Immature natural killer cell (primary cell): ENCODE measurements around the gene CAPN12. TPM values are rescaled to one million over a fixed set of nuclear protein-coding genes. Genes with fewer than 3 reads are reported as not detected.

ENCODE experiments used
- DNase-seq, 3 donors: peaks; one replicate each; pipeline ENCODE4 v3.0.0; 2022; ENCODE audit warnings: mixed read lengths in 1 of 3
- H3K27ac Mint-ChIP-seq, 6 donors: one replicate each; pipeline ENCODE4 v1.8.0; 2020; ENCODE audit warnings: mixed read lengths in 6 of 6, mild to moderate bottlenecking in 5 of 6, inconsistent platforms in 4 of 6, moderate library complexity in 3 of 6
- H3K27me3 Mint-ChIP-seq, 3 donors: one replicate each; pipeline ENCODE4 v1.8.0; 2020 to 2021; ENCODE audit warnings: low read depth in 3 of 3, mild to moderate bottlenecking in 3 of 3, mixed read lengths in 3 of 3, moderate library complexity in 3 of 3, inconsistent platforms in 1 of 3
- H3K36me3 Mint-ChIP-seq, 3 donors: one replicate each; pipeline ENCODE4 v1.8.0; 2020; ENCODE audit warnings: mixed read lengths in 3 of 3, inconsistent platforms in 2 of 3, mild to moderate bottlenecking in 2 of 3
- H3K4me1 Mint-ChIP-seq, 2 donors: one replicate each; pipeline ENCODE4 v1.8.0; 2020; ENCODE audit warnings: inconsistent platforms in 2 of 2, mild to moderate bottlenecking in 2 of 2, mixed read lengths in 2 of 2, moderate library complexity in 1 of 2
- H3K4me3 Mint-ChIP-seq, 5 donors: one replicate each; pipeline ENCODE4 v1.8.0; 2020; ENCODE audit warnings: mild to moderate bottlenecking in 5 of 5, mixed read lengths in 5 of 5, inconsistent platforms in 3 of 5, moderate library complexity in 3 of 5
- H3K9me3 Mint-ChIP-seq, 6 donors: one replicate each; pipeline ENCODE4 v1.8.0; 2020; ENCODE audit warnings: mild to moderate bottlenecking in 6 of 6, mixed read lengths in 6 of 6, inconsistent platforms in 4 of 6, moderate library complexity in 3 of 6
- polyA plus RNA-seq, 3 donors: library from polyadenylated mRNA; unstranded; fragments of 300-500 nt; fragmentation: Illumina TruSeq; gene quantifications; one replicate each; pipeline ENCODE4 v1.2.3, GENCODE V29; 2021

The CAPN12 gene
- polyA plus RNA-seq, 3 donors from 2014 or later, result 25.7 to 72.8 (median 55.1) TPM

GRCh38 chr19:38739440-38740256, 4.6 kb downstream of the CAPN12 start:
- Mint-ChIP-seq H3K27me3 (peaks cover 6 to 20% (median 9%) of the 10 kb centered on the region in 3 donors), H3K27ac (peak overlapping the region in 4 of 6 donors; percentile 30 to 75 (median 43)), H3K4me3 (peak overlapping the region; percentile 28 to 61 (median 58)), H3K9me3 (peaks cover 0 to 2% (median 0%) of the 10 kb centered on the region in 6 donors), H3K36me3 (no peaks in the 10 kb centered on the region), H3K4me1 (peaks cover 31 to 38% of the 10 kb centered on the region in 2 donors)
- peak in 2 of 3 donors; percentile 14 to 17 for DNase-seq

DNA sequence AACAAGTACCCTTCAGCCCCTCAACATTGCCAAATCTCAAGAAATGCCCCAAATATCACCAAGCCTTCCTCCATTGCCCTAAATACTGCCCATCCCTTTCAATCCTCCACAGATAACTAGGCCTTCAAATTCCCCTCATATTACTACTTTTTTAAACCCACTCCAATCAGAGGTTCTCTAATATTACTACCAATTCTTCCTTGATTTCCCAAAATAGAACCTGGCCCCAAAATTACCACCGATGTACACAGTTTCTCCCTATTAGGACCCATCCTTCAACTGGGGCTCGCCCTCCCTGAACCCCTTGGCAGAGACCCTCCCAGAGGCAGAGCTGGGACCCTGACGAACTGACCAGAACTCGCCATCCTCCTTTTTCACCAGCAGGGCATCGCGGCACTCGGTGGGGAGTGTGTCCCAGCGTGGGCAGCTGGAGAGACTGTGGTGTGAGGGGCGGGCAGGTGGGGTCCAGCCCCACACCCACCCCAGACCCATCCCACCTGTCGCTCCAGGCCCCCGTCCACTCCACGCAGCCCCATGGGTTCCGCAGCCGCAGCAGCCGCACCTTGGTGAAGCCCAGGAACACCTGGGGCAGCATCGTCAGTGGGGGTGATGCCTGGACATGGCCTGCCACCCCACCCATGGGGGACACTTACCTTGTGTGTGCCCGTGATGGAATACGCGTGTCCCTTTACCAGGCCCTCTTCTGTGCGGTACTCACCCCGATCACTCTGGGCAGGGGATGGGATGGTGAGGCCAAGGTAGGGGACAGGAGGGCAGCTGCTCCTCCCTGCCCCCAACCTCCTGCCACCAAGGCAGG, 6.1 kb downstream of the CAPN12 start:
- peaks cover 10 to 29% (median 14%) of the 10 kb centered on the region in 3 donors for H3K27me3 Mint-ChIP-seq
- no peak for DNase-seq
- no peaks in the 10 kb centered on the region for H3K36me3 Mint-ChIP-seq
- H3K4me1 Mint-ChIP-seq, result peaks cover 46 to 53% of the 10 kb centered on the region in 2 donors
- H3K27ac Mint-ChIP-seq, result peak overlapping the region; percentile 46 to 77 (median 64)
- H3K9me3 Mint-ChIP-seq, result peaks cover 0 to 2% (median 0%) of the 10 kb centered on the region in 6 donors
- peak overlapping the region; percentile 33 to 75 (median 66) for H3K4me3 Mint-ChIP-seq

- H3K4me3 Mint-ChIP-seq, result peak overlapping the region; percentile 41 to 75 (median 66)
- H3K27me3 Mint-ChIP-seq, result peaks cover 12 to 29% (median 14%) of the 10 kb centered on the region in 3 donors
- H3K27ac Mint-ChIP-seq, result peak overlapping the region; percentile 46 to 77 (median 64)
- peaks cover 54 to 60% of the 10 kb centered on the region in 2 donors for H3K4me1 Mint-ChIP-seq
- peaks cover 0 to 2% (median 0%) of the 10 kb centered on the region in 6 donors for H3K9me3 Mint-ChIP-seq
- no peaks in the 10 kb centered on the region for H3K36me3 Mint-ChIP-seq
- DNase-seq, result no peak
Measured at GRCh38 chr19:38737281-38737865, 6.9 kb downstream of the CAPN12 start.

DNA sequence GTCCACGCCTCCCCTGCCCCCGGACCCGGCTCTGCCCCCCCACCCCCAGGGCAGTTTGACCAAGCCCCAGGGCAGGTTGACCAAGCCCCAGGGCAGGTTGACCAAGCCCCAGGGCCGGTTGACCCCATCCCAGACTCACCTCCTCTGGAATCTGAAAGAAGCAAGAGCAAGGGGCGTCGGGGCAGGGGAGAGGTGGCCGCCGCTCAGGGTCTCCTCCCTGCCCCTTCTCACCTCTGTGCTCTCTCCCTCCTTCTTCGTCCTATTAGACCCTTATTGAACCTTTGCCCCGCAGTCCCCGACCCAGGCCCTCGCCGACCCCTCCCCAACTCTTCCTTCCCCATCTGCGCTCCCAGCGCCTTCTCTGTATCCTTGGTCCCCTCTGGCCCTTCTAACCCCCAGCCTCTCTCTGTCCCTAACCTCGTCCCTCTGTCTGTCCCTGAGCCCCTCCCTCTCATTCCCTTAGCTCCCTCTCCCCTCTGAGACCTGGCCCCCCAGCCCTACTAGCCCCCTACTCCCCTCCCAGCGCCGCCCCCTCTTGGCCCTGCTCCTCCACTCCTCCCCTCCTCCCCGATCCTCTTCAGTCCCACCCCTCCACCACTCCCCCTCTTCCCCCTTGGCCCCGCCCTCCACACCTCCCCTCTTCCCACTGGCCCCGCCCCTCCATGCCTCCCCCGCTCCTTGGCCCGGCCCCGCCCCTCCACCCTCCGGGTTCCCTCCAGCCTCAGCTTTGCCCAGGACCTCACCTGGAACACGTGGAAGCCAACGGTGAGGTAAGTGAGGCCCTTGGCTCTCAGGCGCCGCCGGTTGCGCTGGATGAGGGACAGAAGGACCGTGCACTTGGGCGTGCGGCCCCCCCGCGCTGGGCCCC, 7.6 kb downstream of the CAPN12 start:
- Mint-ChIP-seq H3K9me3 (peaks cover 0 to 2% (median 0%) of the 10 kb centered on the region in 6 donors), H3K4me1 (peaks cover 61 to 66% of the 10 kb centered on the region in 2 donors), H3K4me3 (peak overlapping the region; percentile 58 to 76 (median 65)), H3K36me3 (peaks cover 0 to 5% (median 0%) of the 10 kb centered on the region in 3 donors), H3K27ac (peak overlapping the region in 4 of 6 donors; percentile 65 to 76 (median 68)), H3K27me3 (peaks cover 14 to 29% (median 17%) of the 10 kb centered on the region in 3 donors)
- DNase-seq, result peak; percentile 27 to 51 (median 41)

DNA sequence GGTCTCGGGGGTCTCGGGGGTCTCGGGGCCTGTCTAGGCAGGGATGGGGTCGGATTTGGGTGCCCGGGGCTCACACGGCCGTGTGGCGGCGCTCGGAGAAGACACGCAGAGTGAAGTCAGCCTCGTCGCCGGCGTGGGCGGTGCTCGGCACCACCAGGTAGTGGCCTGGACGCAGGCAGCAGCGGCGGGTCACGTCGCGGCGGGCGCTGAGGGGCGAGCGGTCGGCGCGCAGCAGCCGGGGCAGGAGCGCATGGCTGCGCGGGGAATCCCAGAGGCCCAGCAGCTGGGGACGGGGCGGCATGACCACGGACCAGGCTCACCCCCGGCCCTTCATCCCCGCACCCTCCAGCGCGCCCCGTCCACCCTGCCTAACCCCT, 8.2 kb downstream of the CAPN12 start:
- H3K36me3 Mint-ChIP-seq, result peaks cover 0 to 6% (median 0%) of the 10 kb centered on the region in 3 donors
- H3K4me3 Mint-ChIP-seq, result peak overlapping the region; percentile 51 to 82 (median 68)
- peaks cover 0 to 2% (median 0%) of the 10 kb centered on the region in 6 donors for H3K9me3 Mint-ChIP-seq
- H3K27ac Mint-ChIP-seq, result peak overlapping the region in 3 of 6 donors; percentile 64 to 78 (median 72)
- peak; percentile 64 to 77 (median 74) for DNase-seq
- H3K4me1 Mint-ChIP-seq, result peaks cover 65 to 70% of the 10 kb centered on the region in 2 donors
- peaks cover 14 to 29% (median 17%) of the 10 kb centered on the region in 3 donors for H3K27me3 Mint-ChIP-seq

- H3K4me3 Mint-ChIP-seq, result peak overlapping the region; percentile 82 to 93 (median 88)
- peaks cover 69 to 71% of the 10 kb centered on the region in 2 donors for H3K4me1 Mint-ChIP-seq
- peaks cover 0 to 2% (median 0%) of the 10 kb centered on the region in 6 donors for H3K9me3 Mint-ChIP-seq
- peaks cover 3 to 6% (median 4%) of the 10 kb centered on the region in 3 donors for H3K36me3 Mint-ChIP-seq
- DNase-seq, result peak; percentile 48 to 63 (median 58)
- H3K27me3 Mint-ChIP-seq, result peaks cover 15 to 33% (median 17%) of the 10 kb centered on the region in 3 donors
- peak overlapping the region; percentile 86 to 95 (median 94) for H3K27ac Mint-ChIP-seq
Measured at GRCh38 chr19:38735257-38735686, 9.0 kb downstream of the CAPN12 start.

DNA sequence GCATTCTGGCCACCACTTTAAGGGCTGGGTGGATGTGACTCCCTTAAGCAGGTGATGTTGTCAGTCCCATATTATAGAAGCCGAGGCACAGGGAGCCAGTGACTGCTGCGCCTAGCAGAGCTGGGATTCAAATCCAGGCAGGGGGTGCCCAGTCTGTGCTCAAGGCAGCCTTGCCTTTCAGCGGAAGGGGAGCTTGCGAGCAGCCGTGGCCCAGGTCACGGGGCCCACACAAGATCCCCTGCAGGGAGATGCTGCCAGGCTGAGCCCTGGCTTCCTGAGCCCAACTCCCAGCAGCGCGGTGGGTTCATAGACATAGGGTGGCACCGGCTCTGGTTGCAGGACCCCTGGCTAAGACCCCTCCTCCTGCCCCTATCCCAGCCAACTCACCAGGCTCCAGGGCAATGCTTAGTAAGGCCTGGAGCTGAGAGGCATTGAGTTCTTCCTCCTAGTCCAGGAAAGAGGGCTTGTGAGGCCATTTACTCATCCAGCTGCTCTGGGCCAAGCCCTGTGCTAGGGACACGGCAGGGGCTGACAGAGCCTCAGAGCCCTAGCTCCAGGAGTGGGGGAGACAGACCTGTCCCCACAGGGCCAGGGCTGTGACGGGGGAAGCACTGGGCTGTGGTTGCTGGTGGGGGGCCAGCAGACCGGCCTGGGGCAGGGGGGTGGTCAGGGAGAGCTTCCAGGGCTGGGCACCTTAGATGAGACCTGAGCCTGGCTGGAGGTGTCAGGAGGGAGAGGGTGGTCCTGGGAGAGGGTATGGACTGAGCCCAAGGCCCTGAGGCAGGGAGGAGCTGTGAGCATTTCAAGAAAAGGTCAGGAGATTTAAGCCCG, 9.6 kb downstream of the CAPN12 start:
- peak; percentile 54 to 62 (median 59) for DNase-seq

DNA sequence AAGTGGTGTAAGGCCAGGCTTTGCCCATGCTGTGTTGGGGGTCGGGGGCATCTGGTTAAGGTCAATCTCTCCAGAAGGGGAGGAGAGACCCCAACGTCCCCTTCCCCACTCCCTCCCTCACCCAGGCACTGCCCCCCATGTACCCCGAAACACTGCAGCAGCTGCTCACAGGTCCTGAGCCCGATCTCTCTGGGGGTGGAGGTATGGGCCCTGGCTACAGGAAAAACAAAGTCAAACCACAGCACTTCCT, 10.2 kb downstream of the CAPN12 start:
- peaks cover 15 to 41% (median 22%) of the 10 kb centered on the region in 3 donors for H3K27me3 Mint-ChIP-seq
- H3K4me1 Mint-ChIP-seq, result peaks cover 67 to 70% of the 10 kb centered on the region in 2 donors
- H3K4me3 Mint-ChIP-seq, result peak overlapping the region; percentile 82 to 93 (median 88)
- no peak for DNase-seq
- H3K27ac Mint-ChIP-seq, result peak overlapping the region; percentile 86 to 95 (median 94)
- H3K9me3 Mint-ChIP-seq, result peaks cover 0 to 2% (median 0%) of the 10 kb centered on the region in 6 donors
- peaks cover 4 to 10% (median 4%) of the 10 kb centered on the region in 3 donors for H3K36me3 Mint-ChIP-seq

More for the DNA sequence above, 9.6 kb downstream of the CAPN12 start:
- Mint-ChIP-seq H3K36me3 (peaks cover 4 to 8% (median 4%) of the 10 kb centered on the region in 3 donors), H3K4me3 (peak overlapping the region; percentile 82 to 93 (median 88)), H3K9me3 (peaks cover 0 to 2% (median 0%) of the 10 kb centered on the region in 6 donors), H3K4me1 (peaks cover 70% of the 10 kb centered on the region in 2 donors), H3K27ac (peak overlapping the region; percentile 86 to 95 (median 94)), H3K27me3 (peaks cover 15 to 38% (median 20%) of the 10 kb centered on the region in 3 donors)

GRCh38 chr19:38733493-38734175, 10.6 kb downstream of the CAPN12 start:
- peak overlapping the region; percentile 86 to 95 (median 94) for H3K27ac Mint-ChIP-seq
- peak overlapping the region; percentile 82 to 93 (median 88) for H3K4me3 Mint-ChIP-seq
- peak in 2 of 3 donors; percentile 21 to 35 for DNase-seq
- H3K27me3 Mint-ChIP-seq, result peaks cover 15 to 41% (median 22%) of the 10 kb centered on the region in 3 donors
- H3K4me1 Mint-ChIP-seq, result peaks cover 62 to 65% of the 10 kb centered on the region in 2 donors
- peaks cover 0 to 2% (median 0%) of the 10 kb centered on the region in 6 donors for H3K9me3 Mint-ChIP-seq
- H3K36me3 Mint-ChIP-seq, result peaks cover 4 to 10% (median 4%) of the 10 kb centered on the region in 3 donors

DNA sequence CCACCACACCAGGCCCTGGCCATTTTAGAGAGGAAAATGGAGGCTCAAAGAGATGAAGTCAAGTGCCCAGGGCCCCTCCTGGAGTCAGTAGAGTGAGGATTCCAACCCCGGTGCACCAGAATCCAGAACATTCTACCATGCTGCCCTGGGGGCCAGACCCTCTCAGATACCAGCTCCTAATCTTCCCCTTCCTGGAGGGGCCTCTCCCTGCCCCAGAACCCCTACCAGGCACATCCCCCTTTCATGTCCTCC, 11.1 kb downstream of the CAPN12 start:
- peak overlapping the region; percentile 82 to 93 (median 88) for H3K4me3 Mint-ChIP-seq
- peaks cover 0 to 2% (median 0%) of the 10 kb centered on the region in 6 donors for H3K9me3 Mint-ChIP-seq
- peaks cover 59 to 61% of the 10 kb centered on the region in 2 donors for H3K4me1 Mint-ChIP-seq
- peak overlapping the region; percentile 86 to 95 (median 94) for H3K27ac Mint-ChIP-seq
- H3K27me3 Mint-ChIP-seq, result peaks cover 15 to 43% (median 22%) of the 10 kb centered on the region in 3 donors
- no peak for DNase-seq
- H3K36me3 Mint-ChIP-seq, result peaks cover 4 to 10% (median 4%) of the 10 kb centered on the region in 3 donors

DNA sequence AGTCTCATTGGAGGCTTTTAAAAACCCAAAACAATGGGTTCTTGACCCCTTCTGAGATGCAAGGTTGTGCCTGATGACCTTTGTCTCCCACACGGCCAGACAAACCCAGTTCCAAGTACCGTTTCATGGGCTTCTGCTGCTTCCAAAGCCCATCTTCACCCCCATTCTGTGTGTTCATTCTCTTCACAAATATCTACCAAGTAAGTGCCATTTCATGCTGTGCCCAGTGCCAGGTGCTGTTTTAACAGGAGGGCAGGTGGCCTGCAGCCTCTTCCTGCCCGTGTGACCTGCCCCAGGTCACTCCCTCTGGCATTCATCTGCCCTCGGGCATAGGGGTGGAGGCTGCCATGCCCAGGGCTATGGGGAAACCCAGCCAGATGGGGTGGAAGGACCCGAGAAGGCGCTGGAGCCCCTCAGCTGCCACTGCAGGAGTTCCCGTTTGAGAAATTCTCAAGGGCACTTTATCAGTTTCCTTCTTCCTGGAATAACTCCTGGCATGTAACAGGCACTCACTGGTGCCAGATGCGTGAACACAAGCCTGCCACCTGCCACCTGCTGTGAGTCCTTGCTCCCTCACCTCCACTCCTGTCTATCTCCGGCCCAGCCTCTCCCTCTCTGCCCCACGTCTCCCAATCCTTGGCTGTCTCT, 12.5 kb downstream of the CAPN12 start:
- Mint-ChIP-seq H3K36me3 (peaks cover 4 to 12% (median 4%) of the 10 kb centered on the region in 3 donors), H3K4me3 (peak overlapping the region in 4 of 5 donors; percentile 2 to 17 (median 4)), H3K4me1 (peaks cover 57 to 64% of the 10 kb centered on the region in 2 donors), H3K27me3 (peaks cover 17 to 40% (median 23%) of the 10 kb centered on the region in 3 donors), H3K9me3 (peaks cover 0 to 2% (median 0%) of the 10 kb centered on the region in 6 donors), H3K27ac (peak overlapping the region; percentile 86 to 95 (median 94))
- no peak for DNase-seq
